ENCODE measurements around the gene CYB561D1. TPM values are rescaled to one million over a fixed set of nuclear protein-coding genes. Genes with fewer than 3 reads are reported as not detected.

Gene CYB561D1
- total and polyA plus RNA-seq, 9 donors: 3.8 to 11.7 (median 9.3) TPM

- TF ChIP-seq CTCF (IDR thresholded peaks at IDR 0.05) (no peak), EP300 (IDR thresholded peaks at IDR 0.05) (no peak), POLR2A (IDR thresholded peaks at IDR 0.05) (no peak)
- no peaks in the 10 kb centered on the region for H3K9me3 ChIP-seq
- no peaks in the 10 kb centered on the region for H3K27me3 ChIP-seq
- no peaks in the 10 kb centered on the region for H3K36me3 ChIP-seq
- H3K4me3 ChIP-seq: no peak overlapping the region
- DNase-seq: no peak
- H3K27ac ChIP-seq: no peak overlapping the region
- WGBS, 3 donors: 86 to 90% (median 89%) methylated on average over 7 of the region's 7 CpGs
- no peaks in the 10 kb centered on the region for H3K4me1 ChIP-seq (ENCODE audit: insufficient read depth)
- intact Hi-C loops (cut with DNase I): no loop called here
Measured at GRCh38 chr1:109522026-109522425, 28.1 kb downstream of the CYB561D1 start.

GRCh38 chr1:109523706-109524105 lies 29.8 kb downstream of the CYB561D1 start:
- WGBS, 3 donors: 89 to 95% (median 94%) methylated on average over 2 of the region's 2 CpGs
- no peak overlapping the region for H3K27ac ChIP-seq
- no peak for DNase-seq
- no peak for TF ChIP-seq CTCF (IDR thresholded peaks at IDR 0.05)
- no peak for TF ChIP-seq EP300 (IDR thresholded peaks at IDR 0.05)
- no peak for TF ChIP-seq POLR2A (IDR thresholded peaks at IDR 0.05)
- intact Hi-C loops (cut with DNase I): no loop called here
- no peaks in the 10 kb centered on the region for H3K36me3 ChIP-seq
- H3K9me3 ChIP-seq: no peaks in the 10 kb centered on the region
- H3K27me3 ChIP-seq: no peaks in the 10 kb centered on the region
- no peaks in the 10 kb centered on the region for H3K4me1 ChIP-seq (ENCODE audit: insufficient read depth)
- no peak overlapping the region for H3K4me3 ChIP-seq

- TF ChIP-seq POLR2A (IDR thresholded peaks at IDR 0.05) (no peak), CTCF (IDR thresholded peaks at IDR 0.05) (no peak), EP300 (IDR thresholded peaks at IDR 0.05) (no peak)
- Histone ChIP-seq H3K4me3 (no peak overlapping the region), H3K27ac (no peak overlapping the region), H3K27me3 (no peaks in the 10 kb centered on the region), H3K9me3 (no peaks in the 10 kb centered on the region), H3K4me1 (ENCODE audit: insufficient read depth) (peaks cover 3% of the 10 kb centered on the region), H3K36me3 (no peaks in the 10 kb centered on the region)
- intact Hi-C loops (cut with DNase I): no loop called here
- WGBS, 3 donors: 71 to 75% (median 71%) methylated on average over 14 of the region's 14 CpGs
- no peak for DNase-seq
Measured at GRCh38 chr1:109527098-109527811, 33.4 kb downstream of the CYB561D1 start.

GRCh38 chr1:109527846-109528695 lies 34.2 kb downstream of the CYB561D1 start:
- Histone ChIP-seq H3K27me3 (no peaks in the 10 kb centered on the region), H3K36me3 (no peaks in the 10 kb centered on the region), H3K4me1 (ENCODE audit: insufficient read depth) (peaks cover 3% of the 10 kb centered on the region), H3K27ac (no peak overlapping the region), H3K4me3 (no peak overlapping the region), H3K9me3 (no peaks in the 10 kb centered on the region)
- TF ChIP-seq CTCF (IDR thresholded peaks at IDR 0.05): no peak
- 78 to 82% (median 80%) methylated on average over 9 of the region's 9 CpGs for WGBS, 3 donors
- DNase-seq: no peak
- intact Hi-C loops (cut with DNase I): no loop called here
